ENCODE data around the gene MPRIP.

DNA sequence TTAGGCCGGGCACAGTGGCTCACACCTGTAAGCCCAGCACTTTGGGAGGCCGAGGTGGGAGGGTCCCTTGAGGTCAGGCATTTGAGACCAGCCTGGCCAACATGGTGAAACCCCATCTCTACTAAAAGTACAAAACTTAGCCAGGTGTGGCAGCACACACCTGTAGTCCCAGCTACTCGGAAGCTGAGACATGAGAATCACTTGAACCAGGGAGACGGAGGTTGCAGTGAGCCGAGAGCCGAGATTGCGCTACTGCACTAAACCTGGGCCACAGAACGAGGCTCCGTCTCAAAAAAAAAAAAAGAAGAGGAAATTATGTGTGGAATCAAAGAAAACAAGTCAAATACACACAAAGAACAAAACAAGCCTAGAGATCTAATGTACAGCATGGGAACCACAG, 16.1 kb upstream of the MPRIP start:
- TF ChIP-seq CTCF (IDR thresholded peaks at IDR 0.05): no peak
- TF ChIP-seq POLR2A (IDR thresholded peaks at IDR 0.05): no peak
